ENCODE measurements around the gene LGMN. TPM values are rescaled to one million over a fixed set of nuclear protein-coding genes. Genes with fewer than 3 reads are reported as not detected.
A peak's percentile ranks its signal among the peaks of the same experiment; 100 is the strongest.

LGMN gene
- total and polyA plus RNA-seq, 2 experiments from 2014 or later, result 205 to 243 TPM

DNA sequence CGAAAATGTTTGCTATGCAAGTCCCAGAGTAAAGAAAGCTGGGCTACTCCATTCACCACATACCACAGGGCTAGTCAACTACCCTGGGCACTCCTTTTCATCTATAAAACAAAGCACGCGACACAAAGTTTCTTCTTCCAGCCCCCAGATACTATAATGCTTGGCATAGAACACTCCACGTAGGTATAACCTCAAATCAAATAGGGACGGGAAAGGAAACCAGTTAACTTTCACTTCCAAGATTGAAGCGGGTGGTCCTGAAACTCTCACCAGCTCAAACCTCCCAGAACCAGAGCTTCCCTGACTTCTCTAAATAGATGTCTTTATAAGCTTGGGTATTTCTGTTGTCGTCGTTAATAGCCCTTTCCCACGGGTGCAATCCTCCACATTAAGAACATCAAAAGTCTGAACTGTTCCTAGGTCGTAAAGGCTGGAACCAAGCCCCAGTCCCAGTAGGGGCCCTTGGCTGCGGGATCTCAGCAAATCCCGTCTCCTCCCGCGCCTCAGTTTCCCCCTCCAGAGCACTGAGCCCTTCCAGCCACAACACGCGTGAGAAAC, 647 bp downstream of the LGMN start:
- Histone ChIP-seq H3K9me3 (ENCODE audit: low read depth) (no peaks in the 10 kb centered on the region), H3K36me3 (no peaks in the 10 kb centered on the region), H3K4me3 (peak overlapping the region; percentile 78), H3K27ac (peak overlapping the region; percentile 96), H3K27me3 (no peaks in the 10 kb centered on the region), H3K4me1 (ENCODE audit: low read depth) (peaks cover 11% of the 10 kb centered on the region)
- TF ChIP-seq, protein P1, sequence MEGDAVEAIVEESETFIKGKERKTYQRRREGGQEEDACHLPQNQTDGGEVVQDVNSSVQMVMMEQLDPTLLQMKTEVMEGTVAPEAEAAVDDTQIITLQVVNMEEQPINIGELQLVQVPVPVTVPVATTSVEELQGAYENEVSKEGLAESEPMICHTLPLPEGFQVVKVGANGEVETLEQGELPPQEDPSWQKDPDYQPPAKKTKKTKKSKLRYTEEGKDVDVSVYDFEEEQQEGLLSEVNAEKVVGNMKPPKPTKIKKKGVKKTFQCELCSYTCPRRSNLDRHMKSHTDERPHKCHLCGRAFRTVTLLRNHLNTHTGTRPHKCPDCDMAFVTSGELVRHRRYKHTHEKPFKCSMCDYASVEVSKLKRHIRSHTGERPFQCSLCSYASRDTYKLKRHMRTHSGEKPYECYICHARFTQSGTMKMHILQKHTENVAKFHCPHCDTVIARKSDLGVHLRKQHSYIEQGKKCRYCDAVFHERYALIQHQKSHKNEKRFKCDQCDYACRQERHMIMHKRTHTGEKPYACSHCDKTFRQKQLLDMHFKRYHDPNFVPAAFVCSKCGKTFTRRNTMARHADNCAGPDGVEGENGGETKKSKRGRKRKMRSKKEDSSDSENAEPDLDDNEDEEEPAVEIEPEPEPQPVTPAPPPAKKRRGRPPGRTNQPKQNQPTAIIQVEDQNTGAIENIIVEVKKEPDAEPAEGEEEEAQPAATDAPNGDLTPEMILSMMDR (IDR thresholded peaks at IDR 0.05; ENCODE audit: low read depth, low read length), result no peak
- DNase-seq (ENCODE audit: low read depth in 1 of 2, low spot score in 1 of 2), result peak in 1 of 2 donors; percentile 37

DNA sequence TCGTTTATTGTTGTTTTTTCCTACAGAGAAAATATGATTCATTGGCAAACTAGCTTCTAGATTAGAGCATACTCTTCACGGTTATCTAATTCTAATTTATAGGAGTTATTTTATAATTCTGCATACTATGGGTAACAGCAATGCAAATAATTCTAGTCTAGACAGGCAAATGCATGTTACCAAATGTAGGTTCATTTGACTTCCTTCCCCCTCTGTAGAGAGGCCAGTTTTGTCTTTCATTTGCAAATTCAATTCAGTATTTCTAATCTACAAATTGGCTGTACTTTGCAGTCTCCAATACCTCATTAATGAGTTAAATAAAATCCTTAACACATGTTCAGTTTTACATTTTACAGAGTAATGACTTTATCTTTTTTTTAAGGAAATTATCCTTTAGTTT, 4.2 kb downstream of the LGMN start:
- no peaks in the 10 kb centered on the region for H3K9me3 ChIP-seq (ENCODE audit: low read depth)
- TF ChIP-seq, protein P1 (IDR thresholded peaks at IDR 0.05; ENCODE audit: low read depth, low read length), result no peak
- DNase-seq (ENCODE audit: low read depth in 1 of 2, low spot score in 1 of 2), result no peak

DNA sequence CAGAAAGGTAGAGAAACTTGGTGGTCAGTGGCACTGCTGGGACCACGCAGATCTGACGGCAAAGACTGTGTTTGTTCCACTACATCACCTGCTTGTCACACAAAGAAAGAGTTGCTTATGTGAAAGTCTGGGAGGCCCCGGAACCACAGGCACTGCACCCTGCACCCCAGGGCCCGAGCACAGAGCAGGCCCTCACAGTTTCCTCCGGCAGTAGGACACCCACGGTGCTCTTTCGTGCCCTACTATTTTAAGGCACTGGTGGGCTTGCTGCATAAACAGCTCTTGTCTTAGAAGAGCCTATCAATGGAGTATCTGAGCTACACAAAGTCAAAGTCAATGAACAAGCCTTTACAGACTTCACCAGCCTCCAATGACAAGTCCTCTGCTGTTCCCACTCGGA, 8.0 kb downstream of the LGMN start:
- H3K27me3 ChIP-seq, result no peaks in the 10 kb centered on the region
- no peak overlapping the region for H3K4me3 ChIP-seq
- H3K4me1 ChIP-seq (ENCODE audit: low read depth), result peaks cover 34% of the 10 kb centered on the region
- no peaks in the 10 kb centered on the region for H3K36me3 ChIP-seq
- peak in 1 of 2 donors; percentile 27 for DNase-seq (ENCODE audit: low read depth in 1 of 2, low spot score in 1 of 2)
- TF ChIP-seq, protein P1 (IDR thresholded peaks at IDR 0.05; ENCODE audit: low read depth, low read length), result no peak
- H3K9me3 ChIP-seq (ENCODE audit: low read depth), result no peaks in the 10 kb centered on the region
- peak overlapping the region; percentile 83 for H3K27ac ChIP-seq

More for the DNA sequence above, 4.2 kb downstream of the LGMN start:
- no peak overlapping the region for H3K4me3 ChIP-seq
- H3K36me3 ChIP-seq, result no peaks in the 10 kb centered on the region
- no peaks in the 10 kb centered on the region for H3K27me3 ChIP-seq
- H3K4me1 ChIP-seq (ENCODE audit: low read depth), result peaks cover 15% of the 10 kb centered on the region
- no peak overlapping the region for H3K27ac ChIP-seq

GRCh38 chr14:92737619-92738188, 10.7 kb downstream of the LGMN start:
- H3K4me3 ChIP-seq, result no peak overlapping the region
- H3K36me3 ChIP-seq, result no peaks in the 10 kb centered on the region
- TF ChIP-seq, protein P1 (IDR thresholded peaks at IDR 0.05; ENCODE audit: low read depth, low read length), result no peak
- DNase-seq (ENCODE audit: low read depth in 1 of 2, low spot score in 1 of 2), result no peak
- H3K27ac ChIP-seq, result peak overlapping the region; percentile 94
- H3K27me3 ChIP-seq, result no peaks in the 10 kb centered on the region
- no peaks in the 10 kb centered on the region for H3K9me3 ChIP-seq (ENCODE audit: low read depth)
- H3K4me1 ChIP-seq (ENCODE audit: low read depth), result peaks cover 62% of the 10 kb centered on the region

DNA sequence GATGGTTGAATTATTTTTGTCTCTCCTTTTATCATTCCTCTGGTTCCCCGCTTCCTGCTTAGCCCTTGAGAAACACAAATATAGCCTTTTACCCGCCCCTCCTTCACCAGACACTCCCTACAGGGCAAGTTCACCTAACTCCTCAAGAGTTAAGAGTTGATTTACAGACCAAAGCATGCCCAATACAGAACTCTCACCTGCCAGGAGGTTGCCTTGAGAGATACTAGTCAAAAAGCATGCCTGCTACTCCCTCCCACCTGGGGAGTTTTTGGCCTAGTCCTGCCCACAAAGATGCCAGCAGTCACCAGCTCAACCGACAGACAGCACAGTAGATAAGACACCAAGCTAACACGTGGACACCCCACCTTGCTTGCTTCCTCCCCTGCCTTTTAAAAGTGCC, 11.2 kb downstream of the LGMN start:
- Histone ChIP-seq H3K36me3 (peaks cover 1% of the 10 kb centered on the region), H3K27ac (peak overlapping the region; percentile 94), H3K9me3 (ENCODE audit: low read depth) (no peaks in the 10 kb centered on the region), H3K4me1 (ENCODE audit: low read depth) (peaks cover 67% of the 10 kb centered on the region), H3K27me3 (no peaks in the 10 kb centered on the region), H3K4me3 (no peak overlapping the region)
- TF ChIP-seq, protein P1 (IDR thresholded peaks at IDR 0.05; ENCODE audit: low read depth, low read length), result no peak
- peak in 1 of 2 donors; percentile 51 for DNase-seq (ENCODE audit: low read depth in 1 of 2, low spot score in 1 of 2)
